Activated naive CD8-positive, alpha-beta T cell (primary cell): Measurements from ENCODE around the gene IRGC.
A peak's percentile ranks its signal among the peaks of the same experiment; 100 is the strongest.

Experiments
- H3K27ac Mint-ChIP-seq: one replicate; pipeline ENCODE4 v1.8.0; 2021; ENCODE audit warnings: mixed read lengths
- H3K27me3 Mint-ChIP-seq: one replicate; pipeline ENCODE4 v1.8.0; 2021; ENCODE audit warnings: mixed read lengths
- H3K36me3 Mint-ChIP-seq: one replicate; pipeline ENCODE4 v1.8.0; 2021; ENCODE audit warnings: mixed read lengths
- H3K4me1 Mint-ChIP-seq: one replicate; pipeline ENCODE4 v1.8.0; 2021; ENCODE audit warnings: low read depth, mixed read lengths
- H3K4me3 Mint-ChIP-seq: one replicate; pipeline ENCODE4 v1.8.0; 2021; ENCODE audit warnings: mild to moderate bottlenecking, mixed read lengths
- H3K9me3 Mint-ChIP-seq: one replicate; pipeline ENCODE4 v1.8.0; 2021; ENCODE audit warnings: low read depth, mixed read lengths

IRGC gene

GRCh38 chr19:43725468-43725867, 9.6 kb downstream of the IRGC start:
- peaks cover 4% of the 10 kb centered on the region for H3K36me3 Mint-ChIP-seq
- H3K27ac Mint-ChIP-seq: no peak overlapping the region
- no peak overlapping the region for H3K4me3 Mint-ChIP-seq
- no peaks in the 10 kb centered on the region for H3K27me3 Mint-ChIP-seq
- peaks cover 5% of the 10 kb centered on the region for H3K4me1 Mint-ChIP-seq
- H3K9me3 Mint-ChIP-seq: no peaks in the 10 kb centered on the region

GRCh38 chr19:43726736-43727592, 11.1 kb downstream of the IRGC start:
- Mint-ChIP-seq H3K27ac (no peak overlapping the region), H3K9me3 (no peaks in the 10 kb centered on the region), H3K4me3 (no peak overlapping the region), H3K27me3 (no peaks in the 10 kb centered on the region), H3K4me1 (peaks cover 5% of the 10 kb centered on the region), H3K36me3 (peaks cover 4% of the 10 kb centered on the region)

GRCh38 chr19:43727593-43727853, 11.6 kb downstream of the IRGC start:
- no peaks in the 10 kb centered on the region for H3K27me3 Mint-ChIP-seq
- H3K9me3 Mint-ChIP-seq: no peaks in the 10 kb centered on the region
- no peak overlapping the region for H3K27ac Mint-ChIP-seq
- H3K4me1 Mint-ChIP-seq: peaks cover 5% of the 10 kb centered on the region
- no peak overlapping the region for H3K4me3 Mint-ChIP-seq
- H3K36me3 Mint-ChIP-seq: peaks cover 4% of the 10 kb centered on the region

- Mint-ChIP-seq H3K36me3 (peaks cover 5% of the 10 kb centered on the region), H3K4me1 (peaks cover 5% of the 10 kb centered on the region)
These were observed 14.0 kb downstream of the IRGC start for GRCh38 chr19:43729919-43730318.

GRCh38 chr19:43731346-43731745, 15.5 kb downstream of the IRGC start:
- Mint-ChIP-seq H3K36me3 (peaks cover 8% of the 10 kb centered on the region), H3K4me3 (no peak overlapping the region), H3K27ac (no peak overlapping the region), H3K4me1 (no peaks in the 10 kb centered on the region), H3K27me3 (no peaks in the 10 kb centered on the region), H3K9me3 (no peaks in the 10 kb centered on the region)

More at GRCh38 chr19:43729919-43730318, 14.0 kb downstream of the IRGC start:
- no peaks in the 10 kb centered on the region for H3K9me3 Mint-ChIP-seq
- H3K4me3 Mint-ChIP-seq: no peak overlapping the region
- no peaks in the 10 kb centered on the region for H3K27me3 Mint-ChIP-seq
- peak overlapping the region; percentile 10 for H3K27ac Mint-ChIP-seq

GRCh38 chr19:43731846-43732245, 16.0 kb downstream of the IRGC start:
- peaks cover 12% of the 10 kb centered on the region for H3K36me3 Mint-ChIP-seq
- no peak overlapping the region for H3K4me3 Mint-ChIP-seq
- H3K27ac Mint-ChIP-seq: no peak overlapping the region
- no peaks in the 10 kb centered on the region for H3K27me3 Mint-ChIP-seq
- H3K4me1 Mint-ChIP-seq: no peaks in the 10 kb centered on the region
- H3K9me3 Mint-ChIP-seq: no peaks in the 10 kb centered on the region

- H3K4me3 Mint-ChIP-seq: no peak overlapping the region
- no peaks in the 10 kb centered on the region for H3K9me3 Mint-ChIP-seq
- peaks cover 16% of the 10 kb centered on the region for H3K36me3 Mint-ChIP-seq
- no peaks in the 10 kb centered on the region for H3K27me3 Mint-ChIP-seq
- H3K27ac Mint-ChIP-seq: no peak overlapping the region
- no peaks in the 10 kb centered on the region for H3K4me1 Mint-ChIP-seq
These were observed 19.1 kb downstream of the IRGC start for GRCh38 chr19:43735013-43735412.

- Mint-ChIP-seq H3K36me3 (peaks cover 14% of the 10 kb centered on the region), H3K4me3 (no peak overlapping the region), H3K27me3 (no peaks in the 10 kb centered on the region), H3K9me3 (no peaks in the 10 kb centered on the region), H3K4me1 (no peaks in the 10 kb centered on the region), H3K27ac (no peak overlapping the region)
These were observed 20.1 kb downstream of the IRGC start for GRCh38 chr19:43735957-43736356.

- H3K4me3 Mint-ChIP-seq: no peak overlapping the region
- no peak overlapping the region for H3K27ac Mint-ChIP-seq
- no peaks in the 10 kb centered on the region for H3K27me3 Mint-ChIP-seq
These were observed 22.9 kb downstream of the IRGC start for GRCh38 chr19:43738780-43739211.

GRCh38 chr19:43739439-43740235, 23.8 kb downstream of the IRGC start:
- peaks cover 18% of the 10 kb centered on the region for H3K36me3 Mint-ChIP-seq
- no peak overlapping the region for H3K27ac Mint-ChIP-seq
- H3K4me3 Mint-ChIP-seq: no peak overlapping the region
- H3K27me3 Mint-ChIP-seq: no peaks in the 10 kb centered on the region
- H3K4me1 Mint-ChIP-seq: no peaks in the 10 kb centered on the region
- H3K9me3 Mint-ChIP-seq: no peaks in the 10 kb centered on the region

More at GRCh38 chr19:43738780-43739211, 22.9 kb downstream of the IRGC start:
- Mint-ChIP-seq H3K36me3 (peaks cover 14% of the 10 kb centered on the region), H3K9me3 (no peaks in the 10 kb centered on the region), H3K4me1 (no peaks in the 10 kb centered on the region)

- Mint-ChIP-seq H3K27me3 (no peaks in the 10 kb centered on the region), H3K4me3 (no peak overlapping the region), H3K27ac (no peak overlapping the region), H3K9me3 (no peaks in the 10 kb centered on the region), H3K4me1 (peaks cover 7% of the 10 kb centered on the region), H3K36me3 (peaks cover 16% of the 10 kb centered on the region)
These were observed 25.4 kb downstream of the IRGC start for GRCh38 chr19:43741075-43741825.

GRCh38 chr19:43743059-43743458, 27.2 kb downstream of the IRGC start:
- no peak overlapping the region for H3K4me3 Mint-ChIP-seq
- H3K27me3 Mint-ChIP-seq: no peaks in the 10 kb centered on the region
- no peak overlapping the region for H3K27ac Mint-ChIP-seq
- peaks cover 10% of the 10 kb centered on the region for H3K36me3 Mint-ChIP-seq
- H3K9me3 Mint-ChIP-seq: no peaks in the 10 kb centered on the region
- H3K4me1 Mint-ChIP-seq: peaks cover 12% of the 10 kb centered on the region

- no peaks in the 10 kb centered on the region for H3K9me3 Mint-ChIP-seq
- H3K4me3 Mint-ChIP-seq: no peak overlapping the region
- peak overlapping the region; percentile 16 for H3K27ac Mint-ChIP-seq
- peaks cover 11% of the 10 kb centered on the region for H3K36me3 Mint-ChIP-seq
- no peaks in the 10 kb centered on the region for H3K27me3 Mint-ChIP-seq
- H3K4me1 Mint-ChIP-seq: peaks cover 26% of the 10 kb centered on the region
These were observed 31.8 kb downstream of the IRGC start for GRCh38 chr19:43747557-43748204.

GRCh38 chr19:43748205-43748594, 32.3 kb downstream of the IRGC start:
- H3K4me1 Mint-ChIP-seq: peaks cover 31% of the 10 kb centered on the region
- no peak overlapping the region for H3K4me3 Mint-ChIP-seq

More at GRCh38 chr19:43748205-43748594, 32.3 kb downstream of the IRGC start:
- Mint-ChIP-seq H3K36me3 (peaks cover 14% of the 10 kb centered on the region), H3K9me3 (no peaks in the 10 kb centered on the region), H3K27ac (peak overlapping the region; percentile 78), H3K27me3 (no peaks in the 10 kb centered on the region)
